COLO668 (cell line): ENCODE measurements around the gene TAGLN.
A peak's percentile ranks its signal among the peaks of the same experiment; 100 is the strongest.
"Not testable (repeated sequence)": the region's sequence is repeated elsewhere in the genome, so short reads cannot be mapped to it uniquely, and the experiment has no call there.

Experiments
- DNase-seq: peaks from one replicate; lab custom pipeline; 2025; ENCODE audit not compliant: unreplicated experiment; lab: John Stamatoyannopoulos, UW

TAGLN gene

DNA sequence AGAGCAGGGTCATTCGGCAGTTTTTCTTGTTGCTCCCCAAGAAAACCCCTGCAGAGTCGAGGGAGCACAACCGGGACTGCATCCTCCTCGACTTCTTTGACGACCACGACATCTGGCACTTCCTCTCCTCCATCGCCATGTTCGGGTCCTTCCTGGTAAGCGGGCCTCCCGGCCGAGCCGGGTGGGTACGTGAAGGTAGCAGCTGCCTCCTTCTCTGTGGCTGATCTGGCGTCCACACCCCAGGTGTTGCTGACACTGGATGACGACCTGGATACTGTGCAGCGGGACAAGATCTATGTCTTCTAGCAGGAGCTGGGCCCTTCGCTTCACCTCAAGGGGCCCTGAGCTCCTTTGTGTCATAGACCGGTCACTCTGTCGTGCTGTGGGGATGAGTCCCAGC is 3.4 kb upstream of the TAGLN start:
- DNase-seq, result no peak

DNA sequence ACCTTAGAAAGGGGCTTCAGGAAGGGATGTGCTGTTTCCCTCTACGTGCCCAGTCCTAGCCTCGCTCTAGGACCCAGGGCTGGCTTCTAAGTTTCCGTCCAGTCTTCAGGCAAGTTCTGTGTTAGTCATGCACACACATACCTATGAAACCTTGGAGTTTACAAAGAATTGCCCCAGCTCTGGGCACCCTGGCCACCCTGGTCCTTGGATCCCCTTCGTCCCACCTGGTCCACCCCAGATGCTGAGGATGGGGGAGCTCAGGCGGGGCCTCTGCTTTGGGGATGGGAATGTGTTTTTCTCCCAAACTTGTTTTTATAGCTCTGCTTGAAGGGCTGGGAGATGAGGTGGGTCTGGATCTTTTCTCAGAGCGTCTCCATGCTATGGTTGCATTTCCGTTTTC is 2.2 kb upstream of the TAGLN start:
- DNase-seq, result no peak

DNA sequence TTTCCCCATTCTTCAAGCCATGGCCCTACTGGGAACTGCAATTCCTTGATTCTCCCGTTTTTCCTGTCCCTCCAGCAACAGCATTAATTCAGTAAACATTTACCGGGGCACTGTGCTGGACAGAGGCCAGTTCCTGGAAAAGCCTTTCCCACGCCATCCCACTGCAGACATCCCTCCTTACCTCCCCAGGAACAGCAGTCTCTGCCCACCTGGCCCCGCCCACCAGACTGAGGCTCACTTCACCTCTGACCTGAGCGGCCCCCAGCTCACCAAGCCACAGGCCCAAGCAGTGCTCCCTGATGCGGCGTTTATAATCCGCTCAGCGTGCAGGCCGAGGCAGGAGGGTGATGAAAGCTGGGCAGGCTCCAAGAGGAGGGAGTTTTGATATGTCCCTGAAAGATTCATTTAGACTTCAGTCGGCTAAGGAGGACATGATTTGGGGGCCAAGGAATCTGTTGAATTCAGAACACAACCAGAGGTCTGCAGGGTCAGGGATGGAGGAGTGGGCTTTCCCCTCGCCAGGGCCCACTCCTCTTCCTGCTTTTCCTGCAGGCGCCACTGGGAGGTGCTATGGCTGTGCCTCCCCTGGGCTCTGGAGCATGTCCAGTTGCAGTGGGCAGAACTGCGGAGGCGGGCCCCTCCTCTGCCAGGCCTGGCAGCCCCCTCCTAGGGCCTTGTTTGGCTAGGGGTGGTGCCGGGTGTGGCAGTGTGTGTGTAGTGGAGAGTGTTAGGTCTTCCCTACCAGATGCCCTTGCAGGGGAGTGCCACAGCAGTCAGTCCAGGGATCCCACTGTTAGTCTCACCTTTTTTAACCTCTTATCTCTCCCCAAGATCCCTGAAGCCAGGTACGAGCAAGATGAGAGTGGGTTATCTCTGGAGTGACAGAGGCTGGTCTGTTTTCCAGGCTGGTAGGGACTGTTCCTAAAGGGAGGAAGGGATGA is 1.4 kb upstream of the TAGLN start:
- DNase-seq, result no peak

DNA sequence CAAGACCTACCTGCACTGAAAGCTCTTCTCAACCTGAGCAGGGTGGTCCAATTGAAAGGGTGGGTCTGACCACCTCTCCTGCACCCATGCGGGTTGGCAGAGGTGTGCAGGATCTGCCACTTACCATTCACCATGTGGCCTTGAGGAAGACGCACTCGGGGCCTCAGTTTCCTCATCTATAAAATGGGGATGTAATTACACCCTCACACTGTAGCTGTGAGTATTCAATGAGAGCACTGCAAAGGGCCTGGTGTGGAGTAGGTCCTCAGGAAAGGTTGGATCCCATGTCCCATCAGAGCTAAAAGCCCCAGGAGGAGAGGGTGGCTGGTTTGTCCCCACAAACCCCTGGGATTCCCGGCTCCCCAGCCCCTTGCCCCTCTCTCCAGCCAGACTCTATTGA is 557 bp upstream of the TAGLN start:
- DNase-seq, result no peak

DNA sequence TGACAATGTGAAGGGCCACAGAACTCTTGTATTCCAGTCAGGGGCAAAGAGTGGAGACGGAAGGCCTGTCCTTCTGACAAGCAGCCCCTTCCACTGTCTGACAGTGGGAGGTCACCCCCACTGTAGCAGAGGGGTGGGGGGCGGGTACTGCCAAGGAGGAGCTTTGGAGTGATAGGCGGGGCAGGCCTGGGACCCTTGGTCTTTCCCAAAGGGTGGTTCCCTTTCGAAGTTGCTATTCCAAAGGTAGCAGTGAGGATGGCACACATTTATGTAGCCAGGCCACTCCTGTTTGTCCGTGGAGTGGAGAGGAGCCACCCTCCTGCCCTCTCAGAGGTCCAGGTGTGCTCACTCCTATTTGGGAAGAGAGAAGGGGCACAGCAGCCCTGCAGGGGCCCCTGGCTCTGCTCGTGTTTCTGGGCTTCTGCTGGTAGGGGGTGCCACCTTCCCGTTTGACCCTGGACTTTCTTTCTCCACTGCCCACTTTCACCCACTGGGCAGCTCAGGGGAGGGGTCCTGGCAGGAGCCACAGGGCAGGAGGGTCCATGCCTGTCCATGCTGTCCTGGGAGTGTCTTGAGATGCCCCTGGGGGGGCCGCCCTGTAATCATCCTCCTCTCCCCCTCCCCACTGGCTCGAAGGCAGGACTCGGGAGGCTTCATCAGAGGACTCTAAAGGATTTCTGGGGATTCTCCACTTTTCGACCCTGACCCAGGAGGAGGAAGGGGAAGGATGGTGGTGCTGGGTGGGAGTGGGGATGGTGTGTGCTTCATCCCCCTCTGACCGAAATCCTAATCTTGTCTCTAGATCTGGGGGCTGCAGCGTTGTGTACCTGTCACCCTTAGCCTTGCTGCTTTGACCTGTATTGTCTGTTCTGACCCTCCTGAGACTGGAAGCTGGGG is 994 bp downstream of the TAGLN start:
- no peak for DNase-seq

DNA sequence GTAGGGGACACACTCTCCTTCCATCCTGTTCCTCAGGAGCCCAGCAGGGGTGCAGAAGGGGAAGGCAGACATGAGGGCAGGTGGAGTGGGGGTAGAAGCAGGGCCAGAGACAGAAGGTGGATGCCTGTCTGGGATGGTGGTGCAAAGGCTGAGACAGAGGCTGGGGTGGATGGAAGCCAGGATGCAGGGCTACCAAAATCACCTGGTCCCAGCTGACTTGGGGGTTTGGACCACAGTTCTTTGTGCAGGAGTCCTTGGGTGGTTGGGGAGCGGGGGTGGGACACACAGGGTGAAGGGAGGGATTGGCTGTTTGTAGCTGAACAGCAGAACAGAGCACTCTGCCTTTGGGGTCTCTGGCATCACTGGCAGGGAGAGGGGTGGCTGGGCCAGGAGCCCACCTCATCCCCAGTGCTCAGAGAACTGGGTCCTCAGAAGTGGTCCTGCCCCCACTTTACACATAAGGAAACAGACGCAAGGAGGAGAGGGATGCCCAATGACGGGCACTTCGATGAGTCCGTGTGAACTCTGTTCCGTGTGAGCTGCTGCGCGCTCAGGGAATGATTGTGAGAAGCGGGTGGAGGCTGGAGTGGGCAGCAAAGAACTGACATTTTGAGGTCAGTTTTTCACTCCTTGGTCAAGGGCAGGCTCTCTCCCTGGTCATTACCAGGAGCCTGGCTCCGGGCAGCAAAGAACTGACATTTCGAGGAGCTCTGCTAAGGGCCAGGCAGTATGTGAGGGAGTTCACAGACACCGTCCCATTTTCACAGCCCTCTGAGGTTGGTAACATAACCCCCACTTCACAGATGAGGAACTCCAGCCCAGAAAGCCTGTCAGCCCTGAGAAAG is 1.9 kb downstream of the TAGLN start:
- no peak for DNase-seq

DNA sequence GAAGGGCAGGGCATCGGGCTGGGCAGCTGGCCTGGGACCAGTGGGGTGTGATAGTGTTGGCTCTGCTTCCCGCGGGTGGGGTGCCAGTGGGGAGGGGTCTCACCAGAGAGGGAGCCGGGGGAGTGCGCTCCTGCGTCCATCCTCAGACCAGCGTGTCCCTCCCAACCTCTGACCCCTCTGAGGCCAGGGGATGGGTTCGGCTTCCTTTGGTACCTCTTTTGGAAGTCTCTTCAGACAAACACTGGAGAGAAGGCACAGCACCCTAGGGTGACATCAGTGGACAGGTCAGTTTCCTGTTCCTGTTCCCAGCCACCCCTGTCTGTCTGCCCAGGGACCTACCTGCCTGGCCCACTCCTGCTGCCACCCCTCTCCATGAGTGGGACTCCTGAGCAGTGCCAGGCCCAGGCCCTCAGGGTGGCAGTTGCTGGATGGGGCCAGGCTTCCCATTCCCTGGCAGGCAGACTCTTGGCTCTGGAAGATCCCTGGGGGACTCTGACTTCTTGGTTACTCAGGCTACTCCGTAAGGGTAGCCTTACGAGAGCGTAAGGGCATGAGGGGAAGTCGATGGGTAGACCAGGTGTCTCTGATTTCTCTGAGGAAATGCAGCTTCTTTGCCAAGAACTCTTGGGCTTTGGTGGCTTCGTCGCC is 2.6 kb downstream of the TAGLN start:
- DNase-seq, result no peak

DNA sequence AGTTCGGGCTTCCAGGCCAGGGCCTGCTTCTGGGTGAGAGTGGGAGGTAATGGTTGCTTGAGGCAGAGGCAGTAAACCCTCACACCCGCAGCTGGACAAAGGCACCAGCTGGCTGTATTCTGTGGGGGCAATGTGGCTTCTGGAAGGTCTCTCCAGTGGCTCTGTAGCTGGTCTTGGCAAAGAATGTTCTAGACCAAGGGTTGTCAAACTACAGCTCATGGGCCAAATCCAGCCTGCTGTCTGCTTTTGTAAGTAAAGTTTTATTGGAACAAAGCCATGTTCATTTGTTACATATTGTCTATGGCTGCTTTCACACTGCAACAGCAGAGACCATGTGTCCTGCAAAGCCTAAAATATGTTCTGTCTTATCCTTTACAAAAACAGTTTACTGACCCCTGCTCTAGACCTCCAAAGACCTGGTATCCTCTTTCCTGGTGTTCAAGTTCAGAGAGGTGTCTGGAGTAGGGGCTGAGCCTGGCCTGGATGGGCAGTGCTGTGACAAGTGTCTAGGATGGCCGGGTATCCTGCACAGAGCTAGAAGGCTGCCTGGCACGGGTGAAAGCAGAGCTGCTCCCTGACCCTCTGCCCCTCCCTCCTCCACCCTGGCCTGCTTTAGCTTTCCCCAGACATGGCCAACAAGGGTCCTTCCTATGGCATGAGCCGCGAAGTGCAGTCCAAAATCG is 3.4 kb downstream of the TAGLN start:
- DNase-seq, result no peak

DNA sequence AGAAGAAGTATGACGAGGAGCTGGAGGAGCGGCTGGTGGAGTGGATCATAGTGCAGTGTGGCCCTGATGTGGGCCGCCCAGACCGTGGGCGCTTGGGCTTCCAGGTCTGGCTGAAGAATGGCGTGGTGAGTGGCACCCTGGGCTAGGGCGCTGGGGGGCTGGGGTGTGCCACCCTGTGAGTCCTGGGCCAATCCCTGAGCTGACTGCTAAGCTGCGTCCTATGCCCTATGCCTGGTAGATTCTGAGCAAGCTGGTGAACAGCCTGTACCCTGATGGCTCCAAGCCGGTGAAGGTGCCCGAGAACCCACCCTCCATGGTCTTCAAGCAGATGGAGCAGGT is 3.9 kb downstream of the TAGLN start:
- no peak for DNase-seq

DNA sequence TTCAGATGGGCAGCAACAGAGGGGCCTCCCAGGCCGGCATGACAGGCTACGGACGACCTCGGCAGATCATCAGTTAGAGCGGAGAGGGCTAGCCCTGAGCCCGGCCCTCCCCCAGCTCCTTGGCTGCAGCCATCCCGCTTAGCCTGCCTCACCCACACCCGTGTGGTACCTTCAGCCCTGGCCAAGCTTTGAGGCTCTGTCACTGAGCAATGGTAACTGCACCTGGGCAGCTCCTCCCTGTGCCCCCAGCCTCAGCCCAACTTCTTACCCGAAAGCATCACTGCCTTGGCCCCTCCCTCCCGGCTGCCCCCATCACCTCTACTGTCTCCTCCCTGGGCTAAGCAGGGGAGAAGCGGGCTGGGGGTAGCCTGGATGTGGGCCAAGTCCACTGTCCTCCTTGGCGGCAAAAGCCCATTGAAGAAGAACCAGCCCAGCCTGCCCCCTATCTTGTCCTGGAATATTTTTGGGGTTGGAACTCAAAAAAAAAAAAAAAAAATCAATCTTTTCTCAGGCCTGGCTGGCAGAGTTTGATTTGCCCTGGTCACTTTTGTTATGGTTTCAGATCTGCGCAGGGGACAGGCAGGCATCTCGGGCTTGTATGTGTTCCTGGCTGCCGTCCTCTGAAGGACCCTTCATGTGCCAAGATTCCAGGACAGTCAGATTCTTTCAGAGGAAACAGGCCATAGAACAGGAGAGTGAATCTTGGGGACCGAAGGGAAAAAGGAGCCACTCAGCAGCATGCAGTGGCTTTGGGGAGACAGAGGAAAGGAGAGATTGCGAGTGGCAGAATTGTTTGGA is 5.3 kb downstream of the TAGLN start:
- no peak for DNase-seq

DNA sequence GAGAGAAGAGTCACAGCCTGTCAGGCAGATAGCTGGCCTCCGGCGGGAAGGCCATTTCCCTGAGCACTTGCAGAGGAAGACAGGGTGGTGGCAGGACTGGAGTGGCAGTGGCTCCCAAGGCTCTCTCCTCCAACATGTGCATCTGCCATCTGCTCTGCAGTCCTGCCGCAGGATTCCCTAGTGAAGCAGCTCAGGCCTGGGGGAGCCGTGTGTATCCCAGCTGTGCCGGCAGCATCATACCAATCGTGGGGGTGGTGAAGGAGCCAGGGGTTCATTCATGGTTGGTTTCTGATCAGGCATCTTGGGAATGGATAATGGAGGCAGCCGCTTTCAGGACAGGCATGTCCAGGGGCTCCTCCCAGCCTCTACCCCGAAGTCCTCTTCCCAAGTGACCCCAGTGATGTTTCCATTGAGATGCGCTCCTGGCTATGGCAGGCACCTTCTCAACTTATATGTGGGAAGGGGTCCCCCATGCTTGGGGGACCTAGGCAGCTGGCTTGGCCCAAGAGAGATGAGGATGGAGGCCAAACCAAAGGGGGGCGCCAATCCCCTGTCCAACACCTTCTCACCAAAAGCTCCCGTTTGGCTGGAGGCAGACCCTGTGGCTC is 6.1 kb downstream of the TAGLN start:
- DNase-seq, result no peak

DNA sequence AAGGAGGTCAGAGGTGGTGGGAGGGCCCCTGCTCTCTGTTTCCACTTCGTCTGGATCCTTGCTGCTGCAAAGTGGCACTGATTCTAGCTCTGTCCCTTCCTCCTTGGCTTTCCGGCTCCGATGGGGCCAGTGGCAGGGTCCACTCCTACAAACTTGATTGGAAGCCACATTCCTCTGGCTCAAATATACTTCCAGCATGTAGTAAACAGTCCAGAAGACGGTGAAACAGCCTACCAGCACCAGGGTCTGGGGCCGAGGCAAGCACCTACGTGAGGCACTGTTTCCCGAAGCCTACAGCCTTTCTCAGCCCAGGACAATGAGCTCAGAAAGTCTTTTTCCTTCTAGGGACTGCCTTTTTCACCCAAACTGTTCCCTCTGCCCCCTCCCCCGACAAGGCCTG is 6.9 kb downstream of the TAGLN start:
- not testable (repeated sequence) for DNase-seq

DNA sequence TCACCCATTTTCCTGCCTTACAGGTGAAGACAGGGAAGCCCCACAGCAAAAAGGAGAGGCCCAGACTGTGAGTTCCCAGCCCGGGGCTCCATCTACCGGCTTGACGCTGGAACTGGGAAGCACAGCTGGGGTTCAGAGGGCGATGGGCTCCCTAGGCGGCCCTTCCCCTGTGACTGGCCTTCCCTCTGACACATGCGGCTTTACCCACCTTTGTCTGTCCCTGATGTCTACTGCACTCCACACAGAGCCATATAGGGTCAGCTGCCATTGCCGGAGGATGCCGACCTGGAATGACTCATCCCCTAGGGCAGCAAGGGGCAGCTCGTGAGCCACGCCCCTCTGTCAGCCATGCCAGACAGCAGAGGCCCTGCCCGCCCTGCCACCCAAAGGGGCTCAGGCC is 7.7 kb downstream of the TAGLN start:
- DNase-seq, result peak; percentile 11

DNA sequence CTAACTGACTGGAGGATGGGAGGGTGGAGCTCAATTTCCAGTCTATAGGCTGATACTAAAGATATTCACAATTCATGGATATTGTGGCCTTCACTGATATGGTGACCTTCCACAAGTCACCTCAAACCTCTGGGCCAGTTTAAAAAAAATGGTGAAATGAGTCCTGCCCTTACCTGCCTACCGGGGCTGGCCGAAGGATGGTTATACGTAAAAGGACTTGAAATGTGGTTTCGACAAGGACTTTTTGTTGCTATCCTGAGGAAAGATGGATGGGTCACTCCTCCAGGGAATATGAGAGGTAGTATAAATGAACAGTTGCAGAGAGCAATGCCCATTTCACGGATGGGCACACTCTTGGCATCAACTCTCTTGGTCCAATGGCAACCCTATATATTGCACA is 8.3 kb downstream of the TAGLN start:
- not testable (repeated sequence) for DNase-seq

DNA sequence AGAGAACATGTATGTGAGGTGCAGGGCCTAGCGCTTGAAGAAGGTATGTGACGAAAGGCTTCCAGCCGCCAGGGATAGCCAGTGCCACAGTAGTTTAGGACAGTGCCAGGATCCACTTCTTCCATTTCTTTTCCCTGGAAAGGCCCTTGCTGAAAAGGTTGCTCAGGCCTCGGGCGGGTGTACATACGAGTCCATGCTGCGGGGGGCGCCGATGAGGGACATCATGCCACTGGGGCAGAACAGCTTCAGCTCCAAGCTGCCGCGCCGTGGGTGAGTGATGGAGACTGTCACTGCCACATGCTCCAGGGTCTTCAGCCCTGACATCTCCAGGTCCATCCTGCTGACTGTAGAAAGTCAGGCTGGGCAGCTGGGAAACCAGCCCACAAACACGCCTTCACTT is 9.5 kb downstream of the TAGLN start:
- not testable (repeated sequence) for DNase-seq

DNA sequence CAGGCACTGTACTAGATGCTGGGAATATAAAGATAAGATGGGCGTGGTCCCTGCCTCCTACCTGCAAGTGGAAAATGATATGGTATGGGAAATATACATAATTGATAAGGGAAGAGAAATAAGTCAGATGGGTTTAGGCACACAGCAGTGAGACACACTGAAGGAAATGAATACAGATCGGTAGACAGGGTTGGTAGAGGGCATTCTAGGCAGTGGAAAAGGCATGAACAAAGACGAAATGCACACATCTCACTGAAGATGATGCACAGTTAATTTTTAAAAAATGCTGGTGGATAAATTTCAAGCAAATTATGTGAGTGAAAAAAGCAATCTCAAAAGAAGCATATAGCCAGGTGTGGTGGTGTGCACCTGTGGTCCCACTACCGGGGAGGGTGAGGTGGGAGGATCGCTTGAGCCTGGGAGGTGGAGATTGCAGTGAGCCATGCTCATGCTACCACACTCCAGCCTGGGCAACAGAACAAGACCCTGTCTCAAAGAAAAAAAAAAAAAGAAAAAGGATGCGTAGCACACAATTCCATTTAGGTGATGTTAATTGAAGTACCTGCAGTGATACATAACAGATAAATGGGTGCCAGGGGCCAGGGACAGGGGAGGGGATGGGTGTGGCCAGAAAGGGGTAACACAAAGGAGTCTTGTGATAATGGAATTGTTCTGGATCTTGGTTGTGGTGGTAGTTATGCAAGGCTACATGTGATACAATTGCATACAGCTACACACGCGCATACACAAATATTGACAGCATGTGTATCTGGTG is 10.4 kb downstream of the TAGLN start:
- not testable (repeated sequence) for DNase-seq

DNA sequence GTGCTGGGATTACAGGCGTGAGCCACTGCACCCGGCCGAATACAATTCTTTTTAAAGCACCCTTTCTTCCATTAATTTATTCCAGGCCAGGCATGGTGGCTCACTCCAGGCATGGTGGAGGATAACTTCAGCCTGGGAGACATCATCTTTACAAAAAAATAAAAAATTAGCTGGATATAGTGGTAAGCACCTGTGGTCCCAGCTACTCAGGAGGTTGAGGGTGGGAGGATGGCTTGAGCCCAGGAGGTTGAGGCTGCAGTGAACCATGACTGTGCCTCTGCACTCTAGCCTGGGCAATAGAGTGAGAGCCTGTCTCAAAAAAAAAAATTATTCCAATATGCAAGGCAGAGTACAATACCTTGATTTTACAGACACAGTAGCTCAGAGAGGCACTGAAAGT is 11.4 kb downstream of the TAGLN start:
- no peak for DNase-seq

DNA sequence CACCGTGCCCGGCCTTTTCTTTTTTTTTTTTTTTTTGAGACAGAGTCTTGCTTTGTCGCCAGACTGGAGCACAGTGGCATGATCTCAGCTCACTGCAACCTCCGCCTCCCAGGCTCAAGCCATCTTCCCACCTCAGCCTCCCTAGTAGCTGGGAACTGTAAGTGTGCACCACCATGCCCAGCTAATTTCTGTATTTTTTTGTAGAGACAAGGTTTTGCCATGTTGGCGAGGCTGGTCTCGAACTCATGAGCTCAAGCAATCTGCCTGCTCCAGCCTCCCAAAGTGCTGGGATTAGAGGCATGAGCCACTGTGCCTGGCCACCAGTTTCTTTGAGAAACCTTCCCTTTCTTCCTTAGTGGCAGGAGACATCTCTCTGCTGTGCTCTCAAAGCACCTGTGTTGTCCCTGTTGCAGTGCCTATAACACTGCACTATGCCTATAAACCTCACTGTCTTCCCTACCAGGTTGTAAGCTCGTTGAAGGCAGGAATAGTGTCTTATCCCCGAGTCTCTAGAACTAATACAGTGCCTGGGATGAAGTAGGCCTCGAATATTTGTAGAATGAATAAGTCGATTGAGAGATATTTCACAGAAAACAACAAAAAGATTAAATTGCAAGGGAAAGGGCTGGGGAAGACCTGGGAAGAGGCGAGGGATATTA is 13.7 kb downstream of the TAGLN start:
- DNase-seq, result no peak
